Hepatocyte (in vitro differentiated cells): ENCODE measurements around the gene MRGPRX4. TPM values are rescaled to one million over a fixed set of nuclear protein-coding genes. Genes with fewer than 3 reads are reported as not detected.
"Not testable (repeated sequence)": the region's sequence is repeated elsewhere in the genome, so short reads cannot be mapped to it uniquely, and the experiment has no call there.

Experiments used
- DNase-seq: peaks from one replicate; pipeline ENCODE4 v3.0.0-alpha.2; 2016; ENCODE audit warnings: low spot score
- H2AFZ ChIP-seq: fragments of 200-600 bp; sonication (generic); 2 replicates; pipeline ENCODE4 v1.6.0; 2016; ENCODE audit warnings: antibody characterized with exemption, mild to moderate bottlenecking
- H3K27ac ChIP-seq: fragments of 200-600 bp; sonication (generic); 2 replicates; pipeline ENCODE4 v1.5.1; 2016; ENCODE audit warnings: mild to moderate bottlenecking
- H3K27me3 ChIP-seq: fragments of 200-600 bp; sonication (generic); 2 replicates; pipeline ENCODE4 v1.6.1; 2016
- H3K36me3 ChIP-seq: fragments of 200-600 bp; sonication (generic); replicated peaks from 2 replicates; pipeline ENCODE4 v1.5.1; 2016; ENCODE audit warnings: low read depth; ENCODE audit not compliant: insufficient read depth
- H3K4me1 ChIP-seq: fragments of 200-600 bp; sonication (generic); 2 replicates; pipeline ENCODE4 v1.5.1; 2016; ENCODE audit warnings: mild to moderate bottlenecking, moderate library complexity; ENCODE audit not compliant: insufficient read depth
- H3K4me2 ChIP-seq: fragments of 200-600 bp; sonication (generic); 2 replicates; pipeline ENCODE4 v1.6.0; 2016
- H3K4me3 ChIP-seq: fragments of 200-600 bp; sonication (generic); 2 replicates; pipeline ENCODE4 v1.5.1; 2016; ENCODE audit warnings: mild to moderate bottlenecking
- H3K79me2 ChIP-seq: fragments of 200-600 bp; sonication (generic); 2 replicates; pipeline ENCODE4 v1.6.0; 2017; ENCODE audit warnings: mild to moderate bottlenecking
- H3K9me2 ChIP-seq: fragments of 200-600 bp; sonication (generic); replicated peaks from 2 replicates; pipeline ENCODE4 v1.6.0; 2017; ENCODE audit warnings: mild to moderate bottlenecking; ENCODE audit not compliant: insufficient read depth
- H3K9me3 ChIP-seq: fragments of 200-600 bp; sonication (generic); 2 replicates; pipeline ENCODE4 v1.5.1; 2016; ENCODE audit warnings: low read depth, mild to moderate bottlenecking
- H4K20me1 ChIP-seq: fragments of 200-600 bp; sonication (generic); 2 replicates; pipeline ENCODE4 v1.6.0; 2016; ENCODE audit warnings: mild to moderate bottlenecking; ENCODE audit not compliant: insufficient read depth, poor library complexity, severe bottlenecking
- CTCF ChIP-seq: fragments of 200-600 bp; sonication (generic); IDR thresholded peaks from 2 replicates; pipeline ENCODE4 v1.5.1; 2016; ENCODE audit warnings: antibody characterized with exemption, mild to moderate bottlenecking; ENCODE audit not compliant: poor library complexity
- EZH2 ChIP-seq: fragments of 200-600 bp; sonication (generic); IDR thresholded peaks from 2 replicates; pipeline ENCODE4 v1.6.1; 2016; ENCODE audit warnings: antibody characterized with exemption, mild to moderate bottlenecking, borderline replicate concordance
- EZH2phosphoT487 ChIP-seq: fragments of 200-600 bp; sonication (generic); IDR thresholded peaks from one replicate; pipeline ENCODE4 v1.6.1; 2018; ENCODE audit warnings: antibody characterized with exemption, mild to moderate bottlenecking, low read depth, moderate library complexity; ENCODE audit not compliant: unreplicated experiment, severe bottlenecking
- WGBS: methylation state at CpG from one replicate; pipeline ENCODE4 v1.1.6; 2016; ENCODE audit warnings: low lambda C conversion rate; ENCODE audit errors: missing lambda C conversion rate; 5-methylcytosine and 5-hydroxymethylcytosine counted together
- polyA plus RNA-seq: library from polyadenylated mRNA; unstranded; fragments of >200 nt; fragmentation: Nextera tagmentation; extraction: Ambion mirVana; gene quantifications from 2 replicates; pipeline ENCODE4 v1.2.1, GENCODE V29; 2016
- total RNA-seq: library from RNA; depleted of rRNA; stranded (reverse); fragments of >200 nt; gene quantifications from 2 replicates; pipeline ENCODE4 v1.2.3, GENCODE V29; 2014

Gene MRGPRX4
- total RNA-seq (not detected in 2 replicates), polyA plus RNA-seq (not detected in 2 replicates)

DNA sequence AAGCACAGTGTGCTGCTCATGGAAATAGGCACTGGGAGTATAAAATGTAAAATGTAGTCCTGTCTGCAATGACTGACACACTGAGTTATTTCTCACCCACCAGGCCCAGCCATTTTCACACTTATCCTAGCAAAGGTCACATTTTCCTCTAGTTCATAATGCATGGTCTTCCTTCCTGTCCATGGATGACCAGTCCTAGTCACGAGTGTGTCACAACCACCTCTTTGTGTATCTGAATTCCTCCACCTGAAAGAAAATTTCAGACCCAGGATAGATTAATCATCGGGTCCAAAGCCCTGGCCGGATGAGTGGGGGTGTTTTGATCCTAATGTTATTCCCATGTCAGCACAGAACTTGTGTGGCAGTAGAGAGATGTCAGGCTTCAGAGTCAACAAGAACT, at the start of gene MRGPRX4:
MRGPRX4 (plus strand) TSS at position 172 of the 400 bp plus-strand sequence. CDS start 420 bp downstream, outside the sequence.
- no peak for TF ChIP-seq CTCF
- no peak for TF ChIP-seq EZH2
- TF ChIP-seq EZH2phosphoT487: no peak
- 74% methylated on average over 3 of the region's 3 CpGs for WGBS
- H3K4me1 ChIP-seq: no peaks in the 10 kb centered on the region
- H3K4me2 ChIP-seq: no peak within 1 kb of the TSS
- H3K9me2 ChIP-seq: no peaks in the 10 kb centered on the region
- no peak within 1 kb of the TSS for H2AFZ ChIP-seq
- no peaks in the 10 kb centered on the region for H3K36me3 ChIP-seq
- no peak for DNase-seq
- no peaks in the 10 kb centered on the region for H3K9me3 ChIP-seq
- no peaks in the 10 kb centered on the region for H3K79me2 ChIP-seq
- no peak within 1 kb of the TSS for H3K27ac ChIP-seq
- H3K27me3 ChIP-seq: peaks cover 46% of the 10 kb centered on the region
- H4K20me1 ChIP-seq: no peaks in the 10 kb centered on the region
- H3K4me3 ChIP-seq: no peak within 1 kb of the TSS

GRCh38 chr11:18131115-18131514, 41.5 kb upstream of the MRGPRX4 start:
- H2AFZ ChIP-seq, H3K36me3 ChIP-seq, H3K9me2 ChIP-seq, H4K20me1 ChIP-seq, H3K4me3 ChIP-seq, H3K79me2 ChIP-seq, H3K27ac ChIP-seq, H3K27me3 ChIP-seq, H3K4me2 ChIP-seq, H3K9me3 ChIP-seq, H3K4me1 ChIP-seq, DNase-seq: not testable (repeated sequence)
- 82% methylated on average over 4 of the region's 4 CpGs for WGBS

DNA sequence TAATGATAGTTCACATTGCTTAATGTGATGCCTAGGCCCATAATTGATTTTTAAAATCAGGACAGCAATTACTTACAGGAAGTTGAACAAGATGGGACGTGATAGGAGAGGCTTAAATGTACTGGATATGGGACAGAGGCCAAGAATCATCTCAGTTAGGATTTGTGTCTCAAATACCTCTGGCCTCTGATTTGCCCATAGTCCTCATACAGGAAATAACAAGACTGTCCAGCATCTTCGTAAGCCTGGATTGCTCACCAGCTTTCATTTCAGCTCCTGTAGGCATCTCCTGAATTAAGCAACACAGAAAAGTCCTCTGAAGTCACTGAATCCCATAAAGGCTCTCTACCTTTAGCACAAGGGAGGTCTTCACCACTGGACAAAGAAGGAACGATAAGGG, 40.3 kb upstream of the MRGPRX4 start, which contains the start of gene MRGPRX3:
MRGPRX3 (plus strand) TSS at position 231 of the 400 bp plus-strand sequence. CDS start 4,632 bp downstream, outside the sequence.
- H3K27me3 ChIP-seq: no peaks in the 10 kb centered on the region
- DNase-seq: no peak
- no peak within 1 kb of the TSS for H3K4me2 ChIP-seq
- no peaks in the 10 kb centered on the region for H3K4me1 ChIP-seq
- no peaks in the 10 kb centered on the region for H3K9me3 ChIP-seq
- H3K79me2 ChIP-seq: no peaks in the 10 kb centered on the region
- H3K9me2 ChIP-seq: no peaks in the 10 kb centered on the region
- TF ChIP-seq EZH2: no peak
- TF ChIP-seq CTCF: no peak
- no peak for TF ChIP-seq EZH2phosphoT487
- no peaks in the 10 kb centered on the region for H3K36me3 ChIP-seq
- no peaks in the 10 kb centered on the region for H4K20me1 ChIP-seq
- no peak within 1 kb of the TSS for H3K4me3 ChIP-seq
- H3K27ac ChIP-seq: no peak within 1 kb of the TSS
- 74% methylated on average over 3 of the region's 3 CpGs for WGBS
- no peak within 1 kb of the TSS for H2AFZ ChIP-seq

DNA sequence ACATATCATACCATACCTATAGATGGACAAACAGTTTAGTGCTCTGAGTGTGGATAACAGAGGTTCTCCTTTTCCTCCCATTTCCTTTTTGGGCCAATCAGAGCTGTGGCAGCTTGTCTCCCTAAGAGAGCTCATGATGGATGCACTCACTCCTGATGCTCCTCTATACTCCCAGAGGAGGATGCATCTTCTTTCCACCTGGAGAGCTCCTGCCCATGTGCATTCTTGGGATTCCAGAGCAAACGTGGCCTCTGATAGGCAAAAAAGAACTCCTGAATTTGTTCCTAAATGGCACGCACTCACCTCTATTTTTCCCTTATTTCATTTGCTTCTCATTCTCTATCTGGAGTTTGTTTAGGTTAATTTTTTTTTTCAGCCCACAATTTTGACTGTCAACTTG, 37.3 kb upstream of the MRGPRX4 start:
- no peaks in the 10 kb centered on the region for H3K79me2 ChIP-seq
- H3K27me3 ChIP-seq: no peaks in the 10 kb centered on the region
- no peak for DNase-seq
- no peaks in the 10 kb centered on the region for H3K9me2 ChIP-seq
- no peaks in the 10 kb centered on the region for H3K9me3 ChIP-seq
- H3K4me2 ChIP-seq: no peak overlapping the region
- H3K4me3 ChIP-seq: no peak overlapping the region
- H3K36me3 ChIP-seq: no peaks in the 10 kb centered on the region
- no peak overlapping the region for H3K27ac ChIP-seq
- no peaks in the 10 kb centered on the region for H3K4me1 ChIP-seq
- H2AFZ ChIP-seq: no peak overlapping the region
- WGBS: 41% methylated on average over 2 of the region's 2 CpGs
- no peak for TF ChIP-seq EZH2phosphoT487
- TF ChIP-seq CTCF: no peak
- no peak for TF ChIP-seq EZH2
- no peaks in the 10 kb centered on the region for H4K20me1 ChIP-seq
